Upper lobe of left lung (tissue), 6 donors: ENCODE measurements around the gene CSKMT. TPM values are rescaled to one million over a fixed set of nuclear protein-coding genes. Genes with fewer than 3 reads are reported as not detected.

Experiments
- ATAC-seq, 2 donors: fragments of 200-7000 bp; cut with Tn5 transposase; one replicate each; pipeline ENCODE4 v1.9.1; 2022; ENCODE audit warnings: mild to moderate bottlenecking in 2 of 2, moderate library complexity in 2 of 2; ENCODE audit not compliant: low FRiP score in 2 of 2
- DNase-seq, 2 donors: peaks; one replicate each; pipeline ENCODE4 v3.0.0-alpha.2; 2019 to 2020
- H3K27ac ChIP-seq, 4 donors: fragments of 200-600 bp; sonication (generic); one replicate each; pipeline ENCODE4 v1.5.1; 2016 to 2019
- H3K27me3 ChIP-seq, 4 donors: fragments of 200-600 bp; sonication (generic); one replicate each; pipeline ENCODE4 v1.5.1; 2017 to 2019
- H3K36me3 ChIP-seq, 4 donors: fragments of 200-600 bp; sonication (generic); one replicate each; pipeline ENCODE4 v1.5.1; 2016 to 2019
- H3K4me1 ChIP-seq, 4 donors: fragments of 200-600 bp; sonication (generic); one replicate each; pipeline ENCODE4 v1.5.1; 2018 to 2019
- H3K4me3 ChIP-seq, 4 donors: fragments of 200-600 bp; sonication (generic); one replicate each; pipeline ENCODE4 v1.5.1; 2017 to 2019; ENCODE audit warnings: mild to moderate bottlenecking in 2 of 4, moderate library complexity in 1 of 4
- H3K9me3 ChIP-seq, 4 donors: fragments of 200-600 bp; sonication (generic); one replicate each; pipeline ENCODE4 v1.5.1; 2018 to 2019
- CTCF ChIP-seq, 6 experiments: fragments of 450-650 bp in 4 of 6; fragments of 200-600 bp in 2 of 6; sonication (generic) in 2 of 6; IDR thresholded peaks; one replicate each; pipeline ENCODE4 v1.5.1; 2016 to 2019; ENCODE audit warnings: antibody characterized with exemption in 6 of 6
- EP300 ChIP-seq, 4 donors: sonication (generic); formaldehyde crosslinking; IDR thresholded peaks; one replicate each; pipeline ENCODE4 v1.5.1; 2017; ENCODE audit warnings: antibody characterized with exemption in 4 of 4, control low read depth in 2 of 4
- POLR2A ChIP-seq, 4 donors: fragments of 450-650 bp; IDR thresholded peaks; one replicate each; pipeline ENCODE4 v1.5.1; 2016 to 2017; ENCODE audit warnings: antibody characterized with exemption in 4 of 4, mild to moderate bottlenecking in 2 of 4
- POLR2AphosphoS5 ChIP-seq, 2 donors: sonication (generic); formaldehyde crosslinking; IDR thresholded peaks; one replicate each; pipeline ENCODE4 v1.5.1; 2017; ENCODE audit warnings: antibody characterized with exemption in 2 of 2
- WGBS, 2 donors: methylation state at CpG; one replicate each; pipeline ENCODE4 v1.1.5; 2017 to 2018; 5-methylcytosine and 5-hydroxymethylcytosine counted together
- small RNA-seq, 4 donors: library from RNA; depleted of rRNA; stranded (forward); fragments of <200 nt; gene quantifications; one replicate each; pipeline ENCODE3, GENCODE V24; 2016
- total RNA-seq, 6 donors: library from RNA; depleted of rRNA in 4 of 6; stranded (reverse); fragments of >200 nt in 4 of 6; gene quantifications; one replicate each; pipeline versions ENCODE4 v1.1.0 to v1.2.1, GENCODE V29; 2016 to 2021
- donor health status: DM: no; HTN: no; CAD: no; lungs with moderate emphysema.
- donor health status: DM: no; HTN: yes; CAD: no; lungs with severe emphysema.

CSKMT gene
- total RNA-seq, 6 donors from 2014 or later: 5.7 to 16.0 (median 10.0) TPM

- H3K9me3 ChIP-seq: no peaks in the 10 kb centered on the region
- peaks cover 0 to 28% (median 11%) of the 10 kb centered on the region in 4 donors for H3K4me1 ChIP-seq
- H3K36me3 ChIP-seq: peaks cover 66 to 99% (median 93%) of the 10 kb centered on the region in 4 donors
- H3K4me3 ChIP-seq: no peak overlapping the region
- no peak for DNase-seq
- no peak overlapping the region for H3K27ac ChIP-seq
- no peaks in the 10 kb centered on the region for H3K27me3 ChIP-seq
- TF ChIP-seq POLR2A (IDR thresholded peaks at IDR 0.05) (no peak), EP300 (IDR thresholded peaks at IDR 0.05) (no peak), POLR2AphosphoS5 (IDR thresholded peaks at IDR 0.05) (no peak)
- WGBS, 2 donors: 93 to 94% methylated on average over 5 of the region's 5 CpGs
- no peak for ATAC-seq
These were observed 51.1 kb downstream of the CSKMT start for GRCh38 chr11:62716206-62716605.

GRCh38 chr11:62716816-62717215 lies 51.7 kb downstream of the CSKMT start:
- H3K4me1 ChIP-seq: peaks cover 0 to 28% (median 12%) of the 10 kb centered on the region in 4 donors
- no peaks in the 10 kb centered on the region for H3K27me3 ChIP-seq
- no peak overlapping the region for H3K27ac ChIP-seq
- peaks cover 72 to 100% (median 93%) of the 10 kb centered on the region in 4 donors for H3K36me3 ChIP-seq
- 93 to 94% methylated on average over 11 of the region's 11 CpGs for WGBS, 2 donors
- H3K9me3 ChIP-seq: no peaks in the 10 kb centered on the region
- ATAC-seq: no peak
- DNase-seq: no peak
- no peak for TF ChIP-seq EP300 (IDR thresholded peaks at IDR 0.05)
- no peak for TF ChIP-seq CTCF (IDR thresholded peaks at IDR 0.05)
- no peak for TF ChIP-seq POLR2A (IDR thresholded peaks at IDR 0.05)
- TF ChIP-seq POLR2AphosphoS5 (IDR thresholded peaks at IDR 0.05): no peak
- H3K4me3 ChIP-seq: no peak overlapping the region

Small RNAs within 50 kb of the gene (small RNA-seq; reads per million reads assigned to genes)
- 0 reads per million in 4 donors for gene SNORA57

Other genes starting within 250 kb of the CSKMT start
- gene SCGB1A1, start 246.3 kb upstream of the CSKMT start, total RNA-seq: 1,000 to 10,000 TPM in 4 of 6 donors, 100 to 1,000 TPM in 1, 10 to 100 TPM in 1; 85.4 to 2,572 (median 1,269) TPM
- 1,000 to 10,000 TPM in 2 of 6 donors, 100 to 1,000 TPM in 4; 583 to 1,153 (median 829) TPM for gene AHNAK, start 118.5 kb upstream of the CSKMT start, total RNA-seq
- 100 to 1,000 TPM; 557 to 997 (median 889) TPM for gene EEF1G, start 91.4 kb upstream of the CSKMT start, total RNA-seq
- gene TUT1, start 73.8 kb upstream of the CSKMT start, total RNA-seq: 10 to 100 TPM in 3 of 6 donors, 1 to 10 TPM in 3; 5.3 to 25.4 (median 11.7) TPM
- gene MTA2, start 63.4 kb upstream of the CSKMT start, total RNA-seq: 10 to 100 TPM; 57.6 to 88.0 (median 69.8) TPM
- 100 to 1,000 TPM in 1 of 6 donors, 10 to 100 TPM in 5; 31.0 to 148 (median 71.0) TPM for gene EML3, start 52.5 kb upstream of the CSKMT start, total RNA-seq
- gene ROM1, start 52.1 kb upstream of the CSKMT start, total RNA-seq: 1 to 10 TPM; 3.1 to 9.2 (median 5.2) TPM
- gene B3GAT3, start 43.3 kb upstream of the CSKMT start, total RNA-seq: 10 to 100 TPM; 21.3 to 43.9 (median 37.9) TPM
- gene GANAB, start 18.7 kb upstream of the CSKMT start, total RNA-seq: 100 to 1,000 TPM in 4 of 6 donors, 10 to 100 TPM in 2; 82.3 to 240 (median 138) TPM
- gene INTS5, start 12.0 kb upstream of the CSKMT start, total RNA-seq: 10 to 100 TPM in 5 of 6 donors, 1 to 10 TPM in 1; 9.5 to 31.5 (median 19.8) TPM
- gene C11orf98, start 102 bp upstream of the CSKMT start, total RNA-seq: 10 to 100 TPM; 16.8 to 42.0 (median 30.6) TPM
- 10 to 100 TPM in 1 of 6 donors, 1 to 10 TPM in 5; 5.0 to 12.6 (median 6.7) TPM for gene UQCC3, start 6.4 kb downstream of the CSKMT start, total RNA-seq
- 10 to 100 TPM in 1 of 6 donors, 1 to 10 TPM in 5; 3.6 to 19.9 (median 6.8) TPM for gene LBHD1, start 7.0 kb downstream of the CSKMT start, total RNA-seq
- 100 to 1,000 TPM; 104 to 186 (median 128) TPM for gene UBXN1, start 13.8 kb downstream of the CSKMT start, total RNA-seq
- gene LRRN4CL, start 24.2 kb downstream of the CSKMT start, total RNA-seq: 1 to 10 TPM in 5 of 6 donors, under 1 TPM in 1; 0.61 to 6.4 (median 1.8) TPM
- 100 to 1,000 TPM in 2 of 6 donors, 10 to 100 TPM in 4; 75.5 to 198 (median 87.5) TPM for gene BSCL2, start 42.1 kb downstream of the CSKMT start, total RNA-seq
- not detected for gene GNG3, start 42.4 kb downstream of the CSKMT start, total RNA-seq
- 10 to 100 TPM; 23.9 to 76.5 (median 46.3) TPM for gene HNRNPUL2, start 62.1 kb downstream of the CSKMT start, total RNA-seq
- gene TTC9C, start 63.2 kb downstream of the CSKMT start, total RNA-seq: 10 to 100 TPM; 18.9 to 31.5 (median 28.6) TPM
- gene ZBTB3, start 88.8 kb downstream of the CSKMT start, total RNA-seq: 10 to 100 TPM in 3 of 6 donors, 1 to 10 TPM in 3; 7.3 to 15.3 (median 11.7) TPM
- gene POLR2G, start 96.3 kb downstream of the CSKMT start, total RNA-seq: 10 to 100 TPM; 15.8 to 62.9 (median 38.8) TPM
- 10 to 100 TPM; 16.7 to 51.3 (median 27.0) TPM for gene TAF6L, start 106.1 kb downstream of the CSKMT start, total RNA-seq
- 10 to 100 TPM; 38.8 to 98.2 (median 56.2) TPM for gene TMEM179B, start 122.1 kb downstream of the CSKMT start, total RNA-seq
- 10 to 100 TPM; 11.3 to 28.7 (median 15.4) TPM for gene TMEM223, start 126.7 kb downstream of the CSKMT start, total RNA-seq
- 100 to 1,000 TPM in 1 of 6 donors, 10 to 100 TPM in 5; 56.1 to 215 (median 81.2) TPM for gene NXF1, start 140.1 kb downstream of the CSKMT start, total RNA-seq
- 10 to 100 TPM; 25.3 to 53.8 (median 44.9) TPM for gene STX5, start 166.7 kb downstream of the CSKMT start, total RNA-seq
- gene TEX54, start 167.5 kb downstream of the CSKMT start, total RNA-seq: not detected
- 10 to 100 TPM; 31.5 to 56.6 (median 50.4) TPM for gene WDR74, start 174.3 kb downstream of the CSKMT start, total RNA-seq
- 100 to 1,000 TPM; 120 to 236 (median 179) TPM for gene SLC3A2, start 215.6 kb downstream of the CSKMT start, total RNA-seq